DOHH2 (cell line): Measurements from ENCODE around the gene SHISA5.

Experiments
- H3F3A ChIP-seq: fragments of 200-600 bp; sonication (generic), shearing (Covaris generic); 2 replicates; pipeline ENCODE4 v1.6.0; 2016; ENCODE audit warnings: antibody characterized with exemption, mild to moderate bottlenecking; ENCODE audit not compliant: control insufficient read depth, insufficient read depth
- H3K27ac ChIP-seq: fragments of 200-600 bp; sonication (generic); 2 replicates; pipeline ENCODE4 v1.5.1; 2014; ENCODE audit warnings: low read depth, mild to moderate bottlenecking, low read length, moderate library complexity
- H3K27me3 ChIP-seq: fragments of 200-600 bp; sonication (generic); 2 replicates; pipeline ENCODE4 v1.6.1; 2014; ENCODE audit warnings: mild to moderate bottlenecking, low read length, mixed read lengths; ENCODE audit not compliant: control insufficient read depth
- H3K36me3 ChIP-seq: fragments of 200-600 bp; sonication (generic); 2 replicates; pipeline ENCODE4 v1.6.1; 2014; ENCODE audit warnings: mild to moderate bottlenecking, low read length, moderate library complexity, mixed read lengths; ENCODE audit not compliant: control insufficient read depth
- H3K4me1 ChIP-seq: fragments of 200-600 bp; sonication (generic); 2 replicates; pipeline ENCODE4 v1.6.1; 2014; ENCODE audit warnings: mild to moderate bottlenecking, low read length, mixed read lengths; ENCODE audit not compliant: control insufficient read depth
- H3K4me2 ChIP-seq: fragments of 200-600 bp; sonication (generic); 2 replicates; pipeline ENCODE4 v1.6.0; 2014; ENCODE audit warnings: mild to moderate bottlenecking, low read length, moderate library complexity
- H3K4me3 ChIP-seq: fragments of 200-600 bp; sonication (generic); 2 replicates; pipeline ENCODE4 v1.5.1; 2014; ENCODE audit warnings: mild to moderate bottlenecking, low read length, mixed read lengths
- H3K79me2 ChIP-seq: fragments of 200-600 bp; sonication (generic); 2 replicates; pipeline ENCODE4 v1.6.1; 2014; ENCODE audit warnings: mild to moderate bottlenecking, low read length, mixed read lengths; ENCODE audit not compliant: control insufficient read depth
- H3K9me2 ChIP-seq: fragments of 200-600 bp; sonication (generic); replicated peaks from 2 replicates; pipeline ENCODE4 v1.6.1; 2014; ENCODE audit warnings: mild to moderate bottlenecking, low read length, mixed read lengths; ENCODE audit not compliant: control insufficient read depth
- H3K9me3 ChIP-seq: fragments of 200-600 bp; sonication (generic); 2 replicates; pipeline ENCODE4 v1.6.1; 2014; ENCODE audit warnings: antibody characterized with exemption, low read length, mixed read lengths; ENCODE audit not compliant: control insufficient read depth, insufficient read depth
- H4K20me1 ChIP-seq: fragments of 200-600 bp; sonication (generic); 2 replicates; pipeline ENCODE4 v1.6.0; 2014; ENCODE audit warnings: low read depth, mild to moderate bottlenecking, antibody characterized with exemption, low read length, moderate library complexity; ENCODE audit not compliant: control insufficient read depth, insufficient read depth
- EZH2phosphoT487 ChIP-seq: fragments of 200-600 bp; sonication (generic); IDR thresholded peaks from 2 replicates; pipeline ENCODE4 v1.6.1; 2017; ENCODE audit warnings: borderline replicate concordance, mild to moderate bottlenecking, antibody characterized with exemption, low read length, moderate library complexity, mixed read lengths
- TF ChIP-seq, protein P1 (sequence below): fragments of 200-600 bp; sonication (generic); IDR thresholded peaks from one replicate; pipeline ENCODE4 v1.5.1; 2014; ENCODE audit warnings: antibody characterized with exemption, mild to moderate bottlenecking, low read depth, low read length; ENCODE audit not compliant: poor library complexity, severe bottlenecking

SHISA5 gene

GRCh38 chr3:48422681-48423080 lies 81.3 kb downstream of the SHISA5 start:
- no peak for TF ChIP-seq EZH2phosphoT487
- TF ChIP-seq, protein P1, sequence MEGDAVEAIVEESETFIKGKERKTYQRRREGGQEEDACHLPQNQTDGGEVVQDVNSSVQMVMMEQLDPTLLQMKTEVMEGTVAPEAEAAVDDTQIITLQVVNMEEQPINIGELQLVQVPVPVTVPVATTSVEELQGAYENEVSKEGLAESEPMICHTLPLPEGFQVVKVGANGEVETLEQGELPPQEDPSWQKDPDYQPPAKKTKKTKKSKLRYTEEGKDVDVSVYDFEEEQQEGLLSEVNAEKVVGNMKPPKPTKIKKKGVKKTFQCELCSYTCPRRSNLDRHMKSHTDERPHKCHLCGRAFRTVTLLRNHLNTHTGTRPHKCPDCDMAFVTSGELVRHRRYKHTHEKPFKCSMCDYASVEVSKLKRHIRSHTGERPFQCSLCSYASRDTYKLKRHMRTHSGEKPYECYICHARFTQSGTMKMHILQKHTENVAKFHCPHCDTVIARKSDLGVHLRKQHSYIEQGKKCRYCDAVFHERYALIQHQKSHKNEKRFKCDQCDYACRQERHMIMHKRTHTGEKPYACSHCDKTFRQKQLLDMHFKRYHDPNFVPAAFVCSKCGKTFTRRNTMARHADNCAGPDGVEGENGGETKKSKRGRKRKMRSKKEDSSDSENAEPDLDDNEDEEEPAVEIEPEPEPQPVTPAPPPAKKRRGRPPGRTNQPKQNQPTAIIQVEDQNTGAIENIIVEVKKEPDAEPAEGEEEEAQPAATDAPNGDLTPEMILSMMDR = no peak
- no peaks in the 10 kb centered on the region for H3K36me3 ChIP-seq
- H3K79me2 ChIP-seq = no peaks in the 10 kb centered on the region
- no peak overlapping the region for H3K4me2 ChIP-seq
- no peaks in the 10 kb centered on the region for H3K9me2 ChIP-seq
- H3K9me3 ChIP-seq = no peaks in the 10 kb centered on the region
- H3F3A ChIP-seq = no peaks in the 10 kb centered on the region
- H3K27me3 ChIP-seq = peaks cover 3% of the 10 kb centered on the region; the same call in 1 of the 2 replicates
- no peaks in the 10 kb centered on the region for H3K4me1 ChIP-seq
- H3K27ac ChIP-seq = no peak overlapping the region
- no peaks in the 10 kb centered on the region for H4K20me1 ChIP-seq
- no peak overlapping the region for H3K4me3 ChIP-seq

GRCh38 chr3:48422272-48422671 lies 81.7 kb downstream of the SHISA5 start:
- H3K79me2 ChIP-seq = no peaks in the 10 kb centered on the region
- H3K9me2 ChIP-seq = no peaks in the 10 kb centered on the region
- no peak overlapping the region for H3K27ac ChIP-seq
- no peaks in the 10 kb centered on the region for H3K36me3 ChIP-seq
- H3K27me3 ChIP-seq = no peaks in the 10 kb centered on the region
- H3F3A ChIP-seq = no peaks in the 10 kb centered on the region
- TF ChIP-seq EZH2phosphoT487 = no peak
- TF ChIP-seq, protein P1 = peak; percentile 50
- no peaks in the 10 kb centered on the region for H4K20me1 ChIP-seq
- H3K4me3 ChIP-seq = no peak overlapping the region
- no peaks in the 10 kb centered on the region for H3K9me3 ChIP-seq
- H3K4me1 ChIP-seq = no peaks in the 10 kb centered on the region
- no peak overlapping the region for H3K4me2 ChIP-seq

DNA sequence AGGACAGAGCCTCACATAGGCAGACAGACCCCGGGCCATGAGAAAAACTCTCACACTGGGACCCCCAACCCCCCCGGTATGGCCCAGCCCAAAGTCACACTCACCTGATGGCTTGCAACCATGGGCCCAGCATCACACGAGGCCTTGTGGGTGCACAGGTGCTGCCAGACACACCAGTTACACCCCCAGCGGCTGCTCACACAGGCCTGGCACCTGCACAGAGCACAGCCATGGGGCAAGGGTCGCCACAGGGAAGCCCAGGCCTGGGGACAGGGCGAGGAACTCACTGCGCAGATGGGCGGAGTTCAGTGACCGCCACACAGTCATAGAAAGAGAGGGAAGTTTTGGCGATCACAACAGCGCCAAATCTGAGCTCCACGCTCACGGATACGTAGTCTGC lies 83.4 kb downstream of the SHISA5 start:
- TF ChIP-seq, protein P1 = no peak
- TF ChIP-seq EZH2phosphoT487 = no peak
- H3K36me3 ChIP-seq = no peaks in the 10 kb centered on the region

More for the DNA sequence above, 83.4 kb downstream of the SHISA5 start:
- Histone ChIP-seq H3K4me3 (no peak overlapping the region), H4K20me1 (no peaks in the 10 kb centered on the region), H3K27ac (no peak overlapping the region), H3K4me1 (no peaks in the 10 kb centered on the region), H3K9me3 (no peaks in the 10 kb centered on the region), H3K9me2 (no peaks in the 10 kb centered on the region), H3K4me2 (no peak overlapping the region), H3K79me2 (no peaks in the 10 kb centered on the region), H3K27me3 (no peaks in the 10 kb centered on the region), H3F3A (no peaks in the 10 kb centered on the region)
